Naive thymus-derived CD8-positive, alpha-beta T cell (primary cell): Measurements from ENCODE around the gene PPP1R7. TPM values are rescaled to one million over a fixed set of nuclear protein-coding genes. Genes with fewer than 3 reads are reported as not detected.

Experiments used
- ATAC-seq, 2 donors: fragments of 150-1000 bp; cut with Tn5 transposase in 1 of 2; sonication (Bioruptor Pico), chemical (Tn5 transposase) in 1 of 2; 1 replicate in 1 of 2; 2 replicates in 1 of 2; pipeline ENCODE4 v1.10.0; 2021; ENCODE audit warnings: mild to moderate bottlenecking in 2 of 2, moderate library complexity in 2 of 2
- POLR2A ChIA-PET: fragments of 350-600 bp; sonication (Branson Sonifier 250); formaldehyde crosslinking; loops from one replicate; lab custom pipeline; 2021; ENCODE audit warnings: antibody characterized with exemption; lab: Charles Lee
- DNase-seq, 10 donors: peaks; one replicate each; pipeline versions ENCODE4 v3.0.0 to v3.0.0-alpha.2; 2020 to 2022
- H3K27ac Mint-ChIP-seq, 10 donors: one replicate each; pipeline ENCODE4 v1.8.0; 2020 to 2022; ENCODE audit warnings: mild to moderate bottlenecking in 10 of 10, mixed read lengths in 10 of 10, moderate library complexity in 4 of 10, inconsistent platforms in 1 of 10
- H3K27me3 Mint-ChIP-seq, 5 donors: one replicate each; pipeline ENCODE4 v1.8.0; 2021 to 2022; ENCODE audit warnings: mixed read lengths in 5 of 5
- H3K36me3 Mint-ChIP-seq, 3 donors: one replicate each; pipeline ENCODE4 v1.8.0; 2020 to 2022; ENCODE audit warnings: mixed read lengths in 3 of 3, mild to moderate bottlenecking in 2 of 3, inconsistent platforms in 1 of 3
- H3K4me1 Mint-ChIP-seq, 4 donors: one replicate each; pipeline ENCODE4 v1.8.0; 2021 to 2022; ENCODE audit warnings: mixed read lengths in 4 of 4
- H3K4me3 Mint-ChIP-seq, 10 donors: one replicate each; pipeline ENCODE4 v1.8.0; 2020 to 2022; ENCODE audit warnings: mild to moderate bottlenecking in 10 of 10, mixed read lengths in 10 of 10, moderate library complexity in 6 of 10, inconsistent platforms in 1 of 10
- H3K9me3 Mint-ChIP-seq, 9 donors: one replicate each; pipeline ENCODE4 v1.8.0; 2020 to 2022; ENCODE audit warnings: mixed read lengths in 9 of 9, mild to moderate bottlenecking in 3 of 9, inconsistent platforms in 1 of 9, moderate library complexity in 1 of 9
- polyA plus RNA-seq, 3 donors: library from polyadenylated mRNA; unstranded; fragments of 300-500 nt; fragmentation: Illumina TruSeq; gene quantifications; one replicate each; pipeline ENCODE4 v1.2.3, GENCODE V29; 2021
- total RNA-seq, 8 experiments: library from RNA in 2 of 8; stranded (reverse) in 2 of 8; gene quantifications; one replicate each; pipeline ENCODE4 v1.2.3 and lab custom pipeline; 2021 to 2026

Gene PPP1R7
- total and polyA plus RNA-seq, 5 experiments from 2014 or later = 60.4 to 115 (median 109) TPM

DNA sequence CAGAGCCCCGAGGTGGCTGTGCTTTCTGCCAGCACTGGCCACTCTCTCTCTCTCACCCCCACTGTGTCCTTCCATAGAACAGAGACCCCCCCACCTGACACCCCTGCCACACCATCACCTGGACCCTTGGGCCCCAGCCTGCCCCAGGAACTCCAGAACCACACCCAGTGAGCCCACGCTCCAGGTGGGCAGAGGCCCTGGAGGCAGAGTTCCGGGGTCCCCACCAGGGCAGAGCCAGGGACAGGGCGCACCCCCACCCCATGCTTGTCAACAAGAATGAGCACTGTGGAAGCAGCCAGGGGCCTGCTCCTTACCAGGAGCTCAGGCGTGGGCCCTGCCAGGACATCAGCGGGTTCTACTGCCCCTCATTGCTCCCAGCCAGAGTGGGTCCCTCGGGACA lies 15.6 kb upstream of the PPP1R7 start:
- no peak for DNase-seq
- no peak overlapping the region for H3K4me3 Mint-ChIP-seq
- POLR2A ChIA-PET = interaction anchor here (1.0 kb wide), 1 partner anchor 56 kb away, joined by 3 read pairs; no protein-coding TSS in a partner anchor
- no peaks in the 10 kb centered on the region for H3K27me3 Mint-ChIP-seq
- peak overlapping the region in 1 of 10 donors; percentile 49 for H3K27ac Mint-ChIP-seq
- H3K36me3 Mint-ChIP-seq = peaks cover 0 to 59% (median 10%) of the 10 kb centered on the region in 3 donors
- no peaks in the 10 kb centered on the region for H3K9me3 Mint-ChIP-seq
- H3K4me1 Mint-ChIP-seq = peaks cover 0 to 1% (median 0%) of the 10 kb centered on the region in 4 donors
- ATAC-seq = no peak

DNA sequence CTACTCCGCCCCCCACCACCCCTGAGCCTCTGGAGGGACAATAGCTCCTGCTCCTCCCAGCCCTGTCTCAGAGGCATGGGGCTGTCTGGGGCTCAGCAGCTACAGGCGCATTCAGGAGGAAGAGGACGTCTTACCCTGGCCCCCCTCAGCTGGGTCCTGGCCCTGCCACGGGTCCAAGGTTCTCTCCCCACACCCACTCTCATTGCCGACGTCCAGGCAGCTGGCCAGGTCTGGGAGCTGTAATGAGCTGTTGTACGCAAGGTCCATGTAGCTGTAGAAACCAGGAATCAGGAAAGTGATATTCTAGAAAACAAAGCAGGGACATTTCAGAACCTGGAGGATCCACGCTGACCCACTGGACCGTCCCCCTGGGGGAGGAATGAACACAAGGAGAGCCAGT lies 14.5 kb upstream of the PPP1R7 start:
- Mint-ChIP-seq H3K4me1 (peaks cover 0 to 2% (median under 1%) of the 10 kb centered on the region in 4 donors), H3K4me3 (no peak overlapping the region), H3K9me3 (no peaks in the 10 kb centered on the region), H3K27me3 (no peaks in the 10 kb centered on the region), H3K36me3 (peaks cover 0 to 60% (median 10%) of the 10 kb centered on the region in 3 donors), H3K27ac (peak overlapping the region in 1 of 10 donors; percentile 52)
- no peak for DNase-seq
- no peak for ATAC-seq
- POLR2A ChIA-PET = interaction anchor here (0.6 to 1.1 kb wide), 2 partner anchors 23 to 25 kb away, joined by 3 read pairs; no protein-coding TSS in a partner anchor

DNA sequence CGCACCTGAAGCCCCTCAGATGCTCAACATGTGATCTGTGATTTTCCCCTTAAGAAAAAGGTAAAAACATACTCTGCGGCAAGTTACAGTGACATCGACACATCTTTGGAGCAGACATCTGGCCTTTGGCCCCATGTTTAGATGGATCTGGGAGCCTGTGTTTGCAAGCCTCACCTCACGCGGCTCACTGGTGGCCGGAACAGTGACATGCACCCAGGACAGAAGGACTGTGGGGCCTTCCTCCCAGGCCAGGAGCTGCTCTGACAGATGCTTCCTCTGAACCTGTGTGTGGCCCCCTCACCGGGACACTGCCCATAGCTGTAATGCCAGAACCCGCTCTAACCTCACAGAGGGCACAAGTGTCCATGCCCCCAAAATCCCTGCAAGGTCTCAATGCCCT lies 14.1 kb upstream of the PPP1R7 start:
- no peak for ATAC-seq
- no peak overlapping the region for H3K27ac Mint-ChIP-seq
- POLR2A ChIA-PET = interaction anchor here (0.6 to 1.1 kb wide), 5 partner anchors 9 to 126 kb away, joined by 3 read pairs; no protein-coding TSS in a partner anchor
- no peak overlapping the region for H3K4me3 Mint-ChIP-seq
- no peaks in the 10 kb centered on the region for H3K9me3 Mint-ChIP-seq
- H3K4me1 Mint-ChIP-seq = peaks cover 0 to 2% (median under 1%) of the 10 kb centered on the region in 4 donors
- no peak for DNase-seq
- H3K36me3 Mint-ChIP-seq = peaks cover 0 to 61% (median 11%) of the 10 kb centered on the region in 3 donors
- H3K27me3 Mint-ChIP-seq = no peaks in the 10 kb centered on the region

DNA sequence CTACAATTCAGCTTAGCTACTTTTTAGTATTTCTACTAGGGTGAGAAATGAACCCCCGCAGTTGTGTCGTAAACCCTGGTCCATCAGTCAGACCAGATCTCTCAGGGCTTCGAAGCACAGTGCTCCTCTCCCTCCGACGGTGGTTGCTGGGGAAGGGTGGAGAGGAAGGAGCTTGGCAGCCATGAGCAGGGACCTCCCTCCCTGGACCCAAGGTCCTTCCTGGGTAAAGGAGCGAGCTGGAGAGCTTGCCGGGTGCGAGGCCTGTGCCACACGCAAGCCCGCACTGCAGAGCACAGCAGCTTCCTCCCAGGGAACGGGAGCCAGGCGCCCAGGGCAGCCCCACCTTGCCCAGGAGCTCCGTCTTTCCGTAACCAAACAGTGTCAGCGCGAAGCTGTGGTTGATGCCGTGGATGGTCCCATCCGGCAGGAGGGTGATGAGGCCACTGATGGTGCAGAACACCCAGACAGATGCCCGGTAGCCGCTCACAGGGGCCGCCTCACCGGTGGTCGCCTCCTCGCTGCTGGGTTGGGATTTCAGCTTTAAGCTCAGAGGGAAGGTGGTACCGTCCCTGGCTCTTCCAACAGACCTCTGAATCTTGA lies 13.5 kb upstream of the PPP1R7 start:
- H3K36me3 Mint-ChIP-seq = peaks cover 0 to 64% (median 13%) of the 10 kb centered on the region in 3 donors
- DNase-seq = no peak

DNA sequence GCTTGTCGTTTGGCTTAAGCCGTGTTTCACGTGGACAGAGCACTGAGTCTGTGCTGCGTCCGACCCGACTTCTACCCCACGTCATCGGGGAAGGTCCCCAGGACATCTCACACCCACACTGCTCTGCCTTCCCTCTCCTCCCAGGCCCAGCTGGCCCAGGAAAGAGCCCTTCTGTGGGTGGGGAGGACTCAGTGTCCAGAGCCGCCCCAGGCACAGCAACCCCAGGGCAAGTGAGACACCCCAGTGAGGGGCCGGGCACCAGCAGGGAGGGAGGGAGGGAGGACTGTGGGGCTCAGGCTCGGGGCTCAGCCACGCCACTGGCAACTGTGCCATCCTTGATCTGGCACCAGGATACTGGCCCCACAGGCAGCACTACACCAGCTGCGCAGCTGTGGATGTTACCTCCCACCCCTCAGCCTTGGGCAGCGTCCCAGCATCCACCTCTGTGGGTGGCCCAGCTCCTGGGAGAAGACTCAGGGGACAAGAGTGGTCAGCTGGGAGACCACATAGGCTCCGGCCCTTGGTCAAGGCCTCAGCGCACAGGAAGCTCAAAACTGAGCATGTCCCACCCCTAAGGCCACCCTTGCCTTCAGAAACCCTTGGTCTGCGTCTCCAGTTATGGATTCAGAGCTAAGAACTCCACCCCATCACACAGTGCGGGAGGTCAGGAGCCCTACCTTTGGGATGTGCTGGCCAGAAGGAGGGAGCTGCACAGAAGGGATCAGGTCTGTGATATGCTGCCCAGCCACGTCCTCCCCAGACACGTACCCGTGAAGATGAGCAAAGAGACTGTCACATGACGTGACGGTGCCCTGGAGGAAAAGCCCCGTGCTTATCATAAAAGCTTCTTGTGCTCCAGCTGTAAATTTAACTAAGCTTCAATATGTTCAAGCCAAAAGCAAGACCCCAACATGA lies 12.7 kb upstream of the PPP1R7 start:
- Mint-ChIP-seq H3K27ac (peak overlapping the region in 2 of 10 donors; percentile 81 to 84), H3K4me1 (peaks cover 0 to 10% (median 7%) of the 10 kb centered on the region in 4 donors), H3K4me3 (no peak overlapping the region), H3K27me3 (no peaks in the 10 kb centered on the region), H3K36me3 (peaks cover 0 to 65% (median 16%) of the 10 kb centered on the region in 3 donors), H3K9me3 (no peaks in the 10 kb centered on the region)
- ATAC-seq (no peak), DNase-seq (no peak)
- POLR2A ChIA-PET = interaction anchor here (1.1 kb wide), 3 partner anchors 11 to 35 kb away, joined by 3 read pairs; partner anchors contain the start of gene MTERF4

More for the DNA sequence above, 13.5 kb upstream of the PPP1R7 start:
- Mint-ChIP-seq H3K9me3 (no peaks in the 10 kb centered on the region), H3K27ac (peak overlapping the region in 1 of 10 donors; percentile 11), H3K27me3 (no peaks in the 10 kb centered on the region), H3K4me1 (peaks cover 0 to 5% (median 3%) of the 10 kb centered on the region in 4 donors), H3K4me3 (no peak overlapping the region)
- no peak for ATAC-seq
- POLR2A ChIA-PET = interaction anchor here (0.6 to 1.1 kb wide), 5 partner anchors 10 to 127 kb away, joined by 3 read pairs; no protein-coding TSS in a partner anchor

DNA sequence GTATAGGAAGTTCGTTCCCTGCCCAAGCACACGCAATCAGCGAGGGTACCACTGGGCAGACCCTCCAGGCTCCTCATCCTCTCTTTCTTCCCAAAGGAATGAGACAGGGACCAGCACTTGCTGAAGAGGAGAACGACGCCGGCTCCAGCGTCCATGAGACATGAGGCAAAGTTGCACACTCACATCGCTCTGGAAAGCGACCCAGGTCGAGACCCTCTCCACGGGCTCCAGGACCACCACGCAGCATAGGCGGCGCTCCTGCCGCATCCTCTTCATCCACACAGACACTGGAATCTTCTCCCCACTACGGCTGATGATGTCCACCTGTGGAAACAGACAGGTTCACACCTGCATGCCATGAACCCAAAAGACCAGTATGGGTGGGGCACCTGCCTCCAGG lies 11.8 kb upstream of the PPP1R7 start:
- peak overlapping the region in 1 of 10 donors; percentile 52 for H3K27ac Mint-ChIP-seq

DNA sequence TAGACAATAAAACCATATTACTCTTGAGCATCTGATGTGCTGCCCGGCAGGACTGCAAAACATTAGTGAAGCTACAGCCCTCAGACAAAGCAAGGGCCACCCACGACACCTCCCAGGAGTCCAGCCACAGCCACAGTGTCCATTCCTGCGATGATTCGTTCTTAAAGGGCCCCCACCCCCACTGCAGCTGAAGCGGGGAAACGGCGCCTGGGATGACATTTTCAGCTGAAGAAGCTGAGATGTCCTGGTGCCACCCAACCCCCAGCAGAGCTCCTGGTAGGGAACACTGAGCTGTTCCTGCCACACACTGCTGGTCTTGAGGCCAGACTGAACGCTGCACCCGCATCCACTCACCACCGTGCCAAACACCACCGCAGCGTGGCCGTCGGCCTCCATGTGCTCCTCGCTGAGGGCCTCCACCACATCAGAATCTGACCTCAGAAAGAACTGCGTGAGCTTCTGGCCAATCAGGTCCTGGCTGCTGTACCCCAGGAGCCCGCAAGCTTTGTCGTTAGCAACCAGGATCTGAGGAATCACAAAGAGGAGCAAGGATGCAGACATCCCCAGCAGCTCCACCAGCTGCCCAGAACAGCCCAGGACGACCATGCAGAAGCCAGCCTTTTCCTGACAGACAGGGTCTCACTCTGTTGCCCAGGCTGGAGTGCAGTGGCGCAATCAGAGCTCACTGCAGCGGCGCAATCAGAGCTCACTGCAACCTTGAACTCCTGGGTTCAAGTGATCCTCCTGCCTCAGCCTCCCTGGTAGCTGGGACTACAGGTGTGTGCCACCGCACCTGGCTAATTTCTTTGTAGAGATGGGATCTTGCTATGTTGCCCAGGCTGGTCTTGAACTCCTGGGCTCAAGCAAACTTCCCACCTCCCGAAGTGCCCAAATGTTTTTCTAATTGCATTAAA lies 10.5 kb upstream of the PPP1R7 start:
- ATAC-seq = no peak
- POLR2A ChIA-PET = no interaction called here
- DNase-seq = no peak
- Mint-ChIP-seq H3K36me3 (peaks cover 0 to 55% (median 11%) of the 10 kb centered on the region in 3 donors), H3K27me3 (no peaks in the 10 kb centered on the region), H3K4me3 (no peak overlapping the region), H3K9me3 (no peaks in the 10 kb centered on the region), H3K4me1 (peaks cover 0 to 13% (median 11%) of the 10 kb centered on the region in 4 donors), H3K27ac (peak overlapping the region in 1 of 10 donors; percentile 15)

More for the DNA sequence above, 11.8 kb upstream of the PPP1R7 start:
- DNase-seq (no peak), ATAC-seq (no peak)
- Mint-ChIP-seq H3K36me3 (peaks cover 0 to 59% (median 11%) of the 10 kb centered on the region in 3 donors), H3K9me3 (no peaks in the 10 kb centered on the region), H3K4me1 (peaks cover 0 to 10% (median 7%) of the 10 kb centered on the region in 4 donors), H3K4me3 (no peak overlapping the region), H3K27me3 (no peaks in the 10 kb centered on the region)
- POLR2A ChIA-PET = interaction anchor here (1.1 kb wide), 1 partner anchor 36 kb away, joined by 3 read pairs; the partner anchor contains the start of gene MTERF4

DNA sequence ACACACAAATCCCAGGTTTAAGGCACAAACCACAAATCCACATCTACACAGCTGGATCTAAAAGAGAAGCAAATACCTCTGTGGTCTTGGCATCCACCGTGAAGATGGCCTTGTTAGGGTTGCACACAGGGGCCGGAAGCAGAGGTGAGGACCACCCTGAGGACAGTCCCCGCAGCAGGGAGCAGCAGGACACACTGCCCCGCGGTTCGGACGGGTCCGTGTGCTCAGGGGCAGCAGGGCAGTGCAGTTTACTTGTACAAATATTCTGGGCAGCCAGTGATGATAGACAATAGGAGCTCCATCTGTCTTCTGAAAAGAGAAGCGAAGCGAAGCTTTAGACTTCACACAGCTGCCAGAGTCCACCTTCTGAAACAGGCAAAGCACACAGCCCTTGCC lies 9.8 kb upstream of the PPP1R7 start:
- POLR2A ChIA-PET = no interaction called here
- no peak for ATAC-seq

DNA sequence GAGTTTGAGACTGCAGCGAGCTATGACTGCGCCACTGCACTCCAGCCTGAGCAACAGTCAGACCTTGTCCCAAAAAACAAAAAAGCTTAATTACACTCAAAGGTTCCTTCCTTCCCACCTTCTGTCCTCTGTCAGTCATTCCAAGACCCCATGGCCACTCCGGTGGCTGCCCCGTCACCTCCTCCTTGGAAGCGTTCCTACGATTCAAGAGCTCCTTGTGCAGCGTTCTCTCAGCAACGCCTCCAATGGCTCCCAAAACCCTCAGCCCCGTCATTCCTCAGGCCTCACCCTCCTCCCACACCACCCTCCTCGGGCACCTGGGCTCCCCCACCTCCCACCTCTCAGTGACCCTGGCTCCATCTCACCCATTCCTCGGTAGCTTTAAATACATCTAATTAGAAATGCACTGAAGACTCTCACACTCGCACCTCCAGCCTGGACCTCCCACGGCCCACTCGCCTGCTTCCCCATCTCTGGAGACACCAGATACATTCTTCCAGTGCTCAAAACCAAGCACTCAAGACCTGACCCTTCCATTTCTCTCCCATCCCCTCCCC lies 9.0 kb upstream of the PPP1R7 start:
- POLR2A ChIA-PET = no interaction called here
- Mint-ChIP-seq H3K27ac (peak overlapping the region in 2 of 10 donors; percentile 19 to 47), H3K4me1 (peaks cover 0 to 14% (median 12%) of the 10 kb centered on the region in 4 donors), H3K9me3 (no peaks in the 10 kb centered on the region), H3K36me3 (peaks cover 0 to 44% (median 9%) of the 10 kb centered on the region in 3 donors), H3K27me3 (no peaks in the 10 kb centered on the region), H3K4me3 (no peak overlapping the region)
- DNase-seq (no peak), ATAC-seq (no peak)

More for the DNA sequence above, 9.8 kb upstream of the PPP1R7 start:
- Mint-ChIP-seq H3K36me3 (peaks cover 0 to 52% (median 11%) of the 10 kb centered on the region in 3 donors), H3K27me3 (no peaks in the 10 kb centered on the region), H3K4me3 (no peak overlapping the region), H3K9me3 (no peaks in the 10 kb centered on the region), H3K4me1 (peaks cover 0 to 13% (median 11%) of the 10 kb centered on the region in 4 donors), H3K27ac (peak overlapping the region in 1 of 10 donors; percentile 61)
- no peak for DNase-seq

DNA sequence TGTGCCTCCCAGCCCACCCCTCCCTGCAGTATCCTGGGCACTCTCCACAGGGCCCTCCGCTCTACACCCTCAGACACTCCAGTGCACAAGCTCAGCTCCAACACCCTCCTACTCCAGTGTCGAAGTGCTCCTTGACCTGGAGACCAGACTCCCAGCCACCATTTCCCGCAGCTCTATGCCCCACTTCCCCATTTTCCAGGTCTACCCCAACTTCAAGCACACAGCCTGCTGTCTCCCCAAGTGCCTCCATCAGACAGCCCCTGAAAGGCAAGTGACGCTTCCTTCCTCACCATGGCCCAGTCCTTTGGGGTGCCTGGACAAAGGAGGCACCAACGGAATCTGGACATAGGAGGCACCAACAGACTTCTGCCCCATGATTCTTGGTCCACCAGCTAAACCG lies 8.2 kb upstream of the PPP1R7 start:
- Mint-ChIP-seq H3K4me3 (no peak overlapping the region), H3K4me1 (peaks cover 0 to 17% (median 12%) of the 10 kb centered on the region in 4 donors), H3K27ac (peak overlapping the region in 4 of 10 donors; percentile 17 to 68 (median 45)), H3K36me3 (peaks cover 0 to 43% (median 9%) of the 10 kb centered on the region in 3 donors), H3K27me3 (no peaks in the 10 kb centered on the region), H3K9me3 (no peaks in the 10 kb centered on the region)
- POLR2A ChIA-PET = interaction anchor here (1.8 kb wide), 1 partner anchor 17 kb away, joined by 4 read pairs; no protein-coding TSS in a partner anchor
- no peak for DNase-seq
- no peak for ATAC-seq

DNA sequence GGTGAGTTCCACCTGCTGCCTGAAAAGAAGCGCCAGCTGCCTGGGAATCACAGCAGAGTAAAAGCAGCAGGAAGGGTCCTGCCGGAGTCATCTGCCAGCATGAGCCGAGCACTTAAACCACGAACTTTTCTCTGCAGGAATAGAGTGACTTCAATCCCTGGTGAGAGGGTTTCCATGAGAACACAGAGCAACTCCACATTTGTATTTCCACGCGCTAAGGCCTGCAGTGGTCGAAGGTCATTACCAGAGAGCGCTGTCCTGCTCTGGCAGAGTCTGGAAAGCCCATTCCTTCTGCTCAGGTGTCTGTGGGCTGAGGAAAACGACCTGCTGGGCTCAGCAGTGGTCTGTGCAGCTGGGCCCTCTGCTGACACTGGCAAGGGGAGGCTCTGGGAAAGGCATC lies 7.7 kb upstream of the PPP1R7 start:
- Mint-ChIP-seq H3K9me3 (no peaks in the 10 kb centered on the region), H3K36me3 (peaks cover 0 to 42% (median 9%) of the 10 kb centered on the region in 3 donors), H3K27ac (peak overlapping the region in 1 of 10 donors; percentile 24), H3K27me3 (no peaks in the 10 kb centered on the region), H3K4me1 (peaks cover 2 to 18% (median 12%) of the 10 kb centered on the region in 4 donors), H3K4me3 (no peak overlapping the region)
- POLR2A ChIA-PET = interaction anchor here (1.8 kb wide), 1 partner anchor 18 kb away, joined by 4 read pairs; no protein-coding TSS in a partner anchor
- ATAC-seq (no peak), DNase-seq (no peak)
